Mucosa of rectum (tissue), 2 donors: ENCODE results near the gene LENG8.

Experiments
- H3K27ac ChIP-seq, 2 donors: one replicate each; pipeline ENCODE4 v1.7.0; 2013; ENCODE audit warnings: inconsistent platforms in 2 of 2, low read depth in 2 of 2, low read length in 2 of 2
- H3K27me3 ChIP-seq, 2 donors: one replicate each; pipeline ENCODE4 v1.7.0; 2013; ENCODE audit warnings: low read length in 2 of 2; ENCODE audit not compliant: control insufficient read depth in 2 of 2, insufficient read depth in 2 of 2
- H3K36me3 ChIP-seq, 2 donors: one replicate each; pipeline ENCODE4 v1.7.0; 2013; ENCODE audit warnings: low read length in 2 of 2; ENCODE audit not compliant: control insufficient read depth in 2 of 2, insufficient read depth in 2 of 2
- H3K4me1 ChIP-seq, 2 donors: one replicate each; pipeline ENCODE4 v1.7.0; 2013; ENCODE audit warnings: low read length in 2 of 2, mild to moderate bottlenecking in 1 of 2; ENCODE audit not compliant: control insufficient read depth in 2 of 2, insufficient read depth in 2 of 2
- H3K4me3 ChIP-seq, 2 donors: one replicate each; pipeline ENCODE4 v1.7.0; 2013; ENCODE audit warnings: low read length in 2 of 2
- H3K9ac ChIP-seq, 2 donors: one replicate each; pipeline ENCODE4 v1.7.0; 2013; ENCODE audit warnings: low read length in 2 of 2, low read depth in 1 of 2, mild to moderate bottlenecking in 1 of 2
- H3K9me3 ChIP-seq, 2 donors: one replicate each; pipeline ENCODE4 v1.7.0; 2013; ENCODE audit warnings: low read length in 2 of 2; ENCODE audit not compliant: control insufficient read depth in 2 of 2
- donor health status: healthy.
- donor health status: Normal muscosa, but diverticular disease.

LENG8 gene

DNA sequence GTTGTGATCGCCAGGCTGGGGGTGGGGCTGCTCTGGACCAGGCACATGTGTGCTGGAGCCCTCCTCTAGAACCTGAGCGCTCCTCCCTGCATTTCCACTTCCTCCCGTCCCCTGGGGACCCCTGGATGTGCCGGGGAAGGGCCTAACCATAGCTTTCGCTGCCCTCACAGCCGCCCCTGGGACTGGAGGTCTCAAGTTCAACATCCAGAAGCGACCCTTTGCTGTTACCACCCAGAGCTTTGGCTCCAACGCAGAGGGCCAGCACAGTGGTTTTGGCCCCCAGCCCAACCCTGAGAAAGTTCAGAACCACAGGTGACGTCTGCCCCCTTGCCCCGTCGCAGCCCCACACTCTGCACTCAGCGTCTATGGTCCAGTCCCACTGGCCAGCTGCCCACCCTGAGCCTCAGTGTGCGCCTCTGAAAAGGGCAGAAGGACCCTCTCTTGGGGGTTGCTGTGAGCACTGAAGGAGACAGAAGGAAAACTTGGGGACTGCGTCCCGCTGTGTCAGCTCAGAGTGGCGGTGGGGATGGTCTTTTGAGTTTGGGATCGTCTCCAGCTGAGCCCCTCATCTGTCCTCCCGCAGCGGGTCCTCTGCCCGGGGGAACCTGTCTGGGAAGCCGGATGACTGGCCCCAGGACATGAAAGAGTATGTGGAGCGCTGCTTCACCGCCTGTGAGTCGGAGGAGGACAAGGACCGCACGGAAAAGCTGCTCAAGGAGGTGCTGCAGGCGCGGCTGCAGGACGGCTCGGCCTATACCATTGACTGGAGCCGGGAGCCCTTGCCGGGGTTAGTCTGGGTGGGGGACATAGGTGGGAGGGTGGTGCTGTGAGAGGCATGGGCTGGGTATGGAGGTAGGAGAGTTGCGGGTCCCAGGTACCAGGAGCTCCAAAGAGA is 6.0 kb downstream of the LENG8 start:
- Histone ChIP-seq H3K9ac (no peak overlapping the region), H3K4me3 (no peak overlapping the region), H3K36me3 (peaks cover 81 to 90% of the 10 kb centered on the region in 2 donors), H3K27ac (no peak overlapping the region), H3K4me1 (peaks cover 13 to 19% of the 10 kb centered on the region in 2 donors), H3K9me3 (no peaks in the 10 kb centered on the region), H3K27me3 (no peaks in the 10 kb centered on the region)

DNA sequence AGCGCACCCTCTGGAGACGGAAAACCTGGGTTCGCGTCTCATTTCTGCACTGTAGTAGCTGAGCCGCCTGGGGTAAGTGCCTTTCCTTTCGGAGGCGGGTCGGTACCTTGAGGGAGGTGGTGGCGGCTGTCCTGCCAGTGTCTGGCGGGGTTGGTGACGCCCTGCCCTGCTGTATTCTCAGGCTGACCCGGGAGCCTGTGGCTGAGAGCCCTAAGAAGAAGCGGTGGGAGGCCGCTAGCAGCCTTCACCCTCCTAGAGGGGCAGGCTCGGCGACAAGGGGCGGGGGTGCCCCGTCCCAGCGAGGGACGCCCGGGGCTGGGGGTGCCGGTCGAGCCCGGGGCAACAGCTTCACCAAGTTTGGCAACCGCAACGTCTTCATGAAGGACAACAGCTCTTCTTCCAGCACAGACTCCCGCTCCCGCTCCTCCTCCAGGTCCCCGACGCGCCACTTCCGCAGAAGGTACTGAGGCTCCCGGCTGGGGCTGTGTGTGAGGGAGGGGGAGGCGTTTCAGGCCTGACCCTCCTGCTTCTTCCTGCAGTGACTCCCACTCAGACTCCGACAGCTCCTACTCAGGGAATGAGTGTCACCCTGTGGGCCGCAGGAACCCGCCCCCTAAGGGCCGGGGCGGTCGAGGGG is 6.9 kb downstream of the LENG8 start:
- no peaks in the 10 kb centered on the region for H3K27me3 ChIP-seq
- peaks cover 4 to 12% of the 10 kb centered on the region in 2 donors for H3K4me1 ChIP-seq
- H3K4me3 ChIP-seq, result no peak overlapping the region
- no peak overlapping the region for H3K27ac ChIP-seq
- no peaks in the 10 kb centered on the region for H3K9me3 ChIP-seq
- H3K9ac ChIP-seq, result no peak overlapping the region
- H3K36me3 ChIP-seq, result peaks cover 84 to 92% of the 10 kb centered on the region in 2 donors

DNA sequence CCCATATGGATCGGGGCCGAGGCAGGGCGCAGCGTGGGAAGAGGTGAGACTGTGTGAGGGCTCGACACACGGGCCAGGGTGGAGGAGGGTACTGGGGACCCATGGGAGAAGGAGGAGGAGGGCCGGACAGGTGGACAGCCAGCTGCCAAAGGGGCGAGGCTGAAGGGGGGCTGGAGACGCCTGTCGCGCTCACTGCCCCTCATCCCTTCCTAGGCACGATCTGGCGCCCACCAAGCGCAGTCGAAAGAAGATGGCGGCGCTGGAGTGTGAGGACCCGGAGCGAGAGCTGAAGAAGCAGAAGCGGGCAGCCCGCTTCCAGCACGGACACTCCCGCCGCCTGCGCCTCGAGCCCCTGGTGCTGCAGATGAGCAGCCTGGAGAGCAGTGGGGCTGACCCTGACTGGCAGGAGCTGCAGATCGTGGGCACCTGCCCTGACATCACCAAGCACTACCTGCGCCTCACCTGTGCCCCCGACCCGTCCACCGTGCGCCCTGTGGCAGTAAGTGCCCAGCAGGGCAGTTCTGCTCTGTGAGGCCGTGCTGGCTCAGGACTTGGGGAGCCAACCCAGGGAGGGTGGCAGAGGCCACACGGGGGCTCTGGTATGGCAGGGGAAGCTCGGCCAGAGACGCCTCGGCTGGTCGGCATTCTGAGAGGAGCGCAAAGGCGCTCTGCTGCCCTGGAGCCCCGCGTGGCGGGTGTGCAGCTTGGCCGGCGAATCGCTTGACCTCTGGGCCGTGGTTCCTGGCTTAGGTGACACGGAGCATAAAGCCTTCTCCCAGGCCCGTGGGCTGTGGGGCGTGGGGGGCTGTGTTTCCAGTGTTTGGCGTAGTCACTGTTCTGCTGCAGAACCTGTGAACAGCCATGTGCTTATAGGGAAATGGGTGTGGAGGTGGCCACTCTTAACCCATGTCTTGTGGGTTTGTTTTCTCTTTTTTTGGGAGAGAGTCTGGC is 7.7 kb downstream of the LENG8 start:
- Histone ChIP-seq H3K27me3 (no peaks in the 10 kb centered on the region), H3K9ac (no peak overlapping the region), H3K4me3 (no peak overlapping the region), H3K36me3 (peaks cover 87 to 90% of the 10 kb centered on the region in 2 donors), H3K27ac (no peak overlapping the region), H3K4me1 (peaks cover 8 to 12% of the 10 kb centered on the region in 2 donors), H3K9me3 (no peaks in the 10 kb centered on the region)

- Histone ChIP-seq H3K36me3 (peaks cover 74 to 77% of the 10 kb centered on the region in 2 donors), H3K9me3 (no peaks in the 10 kb centered on the region), H3K9ac (no peak overlapping the region)
Observed at GRCh38 chr19:54457773-54458647, 9.0 kb downstream of the LENG8 start.

GRCh38 chr19:54458648-54459281 is 9.8 kb downstream of the LENG8 start:
- Histone ChIP-seq H3K9ac (no peak overlapping the region), H3K27me3 (no peaks in the 10 kb centered on the region), H3K4me3 (no peak overlapping the region), H3K9me3 (no peaks in the 10 kb centered on the region), H3K4me1 (peaks cover 19 to 20% of the 10 kb centered on the region in 2 donors), H3K36me3 (peaks cover 66 to 69% of the 10 kb centered on the region in 2 donors), H3K27ac (no peak overlapping the region)

More at GRCh38 chr19:54457773-54458647, 9.0 kb downstream of the LENG8 start:
- H3K4me3 ChIP-seq, result no peak overlapping the region
- H3K27me3 ChIP-seq, result no peaks in the 10 kb centered on the region
- peaks cover 19 to 20% of the 10 kb centered on the region in 2 donors for H3K4me1 ChIP-seq
- no peak overlapping the region for H3K27ac ChIP-seq

DNA sequence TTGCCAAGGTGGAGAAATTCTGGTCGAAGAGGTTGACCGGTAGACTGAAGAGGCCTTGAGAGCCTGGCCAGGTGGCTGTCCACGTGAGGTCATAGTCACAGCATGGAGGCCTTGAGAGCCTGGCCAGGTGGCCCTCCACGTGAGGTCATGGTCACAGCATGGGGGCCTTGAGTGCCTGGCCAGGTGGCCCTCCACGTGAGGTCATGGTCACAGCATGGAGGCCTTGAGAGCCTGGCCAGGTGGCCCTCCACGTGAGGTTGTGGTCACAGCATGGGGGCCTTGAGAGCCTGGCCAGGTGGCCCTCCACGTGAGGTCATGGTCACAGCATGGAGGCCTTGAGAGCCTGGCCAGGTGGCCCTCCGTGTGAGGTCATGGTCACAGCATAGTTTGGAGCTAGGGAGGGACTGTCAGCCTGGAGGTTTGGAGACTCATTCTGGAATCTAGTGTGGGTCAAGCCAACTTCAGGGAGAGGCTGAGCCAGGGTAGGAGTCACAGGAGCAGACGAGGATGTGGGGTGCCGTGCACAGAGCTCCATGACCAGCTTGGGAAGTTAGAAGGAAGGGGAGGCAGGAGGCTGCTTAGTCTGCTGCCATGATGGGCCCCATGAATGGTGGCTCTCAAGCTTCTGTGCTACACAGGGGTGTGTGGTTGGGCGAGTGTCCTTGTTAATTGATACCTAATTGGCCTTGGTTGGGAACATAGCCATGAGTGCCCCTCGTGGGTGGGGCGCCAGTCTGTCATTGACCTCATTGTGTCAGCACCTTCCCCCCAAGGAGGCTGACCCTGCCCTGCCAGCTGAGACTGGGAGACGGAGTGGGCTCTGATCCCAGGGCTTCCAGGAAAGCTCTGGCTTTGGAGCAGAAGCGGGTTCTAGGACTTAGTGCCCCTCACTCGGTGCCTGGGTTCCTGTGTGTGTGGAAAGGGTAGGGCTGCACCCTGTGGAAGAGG is 10.6 kb downstream of the LENG8 start:
- H3K9me3 ChIP-seq, result no peaks in the 10 kb centered on the region
- peaks cover 59 to 61% of the 10 kb centered on the region in 2 donors for H3K36me3 ChIP-seq
- H3K9ac ChIP-seq, result no peak overlapping the region
- H3K4me1 ChIP-seq, result peaks cover 25 to 26% of the 10 kb centered on the region in 2 donors
- no peaks in the 10 kb centered on the region for H3K27me3 ChIP-seq
- no peak overlapping the region for H3K27ac ChIP-seq
- H3K4me3 ChIP-seq, result no peak overlapping the region

DNA sequence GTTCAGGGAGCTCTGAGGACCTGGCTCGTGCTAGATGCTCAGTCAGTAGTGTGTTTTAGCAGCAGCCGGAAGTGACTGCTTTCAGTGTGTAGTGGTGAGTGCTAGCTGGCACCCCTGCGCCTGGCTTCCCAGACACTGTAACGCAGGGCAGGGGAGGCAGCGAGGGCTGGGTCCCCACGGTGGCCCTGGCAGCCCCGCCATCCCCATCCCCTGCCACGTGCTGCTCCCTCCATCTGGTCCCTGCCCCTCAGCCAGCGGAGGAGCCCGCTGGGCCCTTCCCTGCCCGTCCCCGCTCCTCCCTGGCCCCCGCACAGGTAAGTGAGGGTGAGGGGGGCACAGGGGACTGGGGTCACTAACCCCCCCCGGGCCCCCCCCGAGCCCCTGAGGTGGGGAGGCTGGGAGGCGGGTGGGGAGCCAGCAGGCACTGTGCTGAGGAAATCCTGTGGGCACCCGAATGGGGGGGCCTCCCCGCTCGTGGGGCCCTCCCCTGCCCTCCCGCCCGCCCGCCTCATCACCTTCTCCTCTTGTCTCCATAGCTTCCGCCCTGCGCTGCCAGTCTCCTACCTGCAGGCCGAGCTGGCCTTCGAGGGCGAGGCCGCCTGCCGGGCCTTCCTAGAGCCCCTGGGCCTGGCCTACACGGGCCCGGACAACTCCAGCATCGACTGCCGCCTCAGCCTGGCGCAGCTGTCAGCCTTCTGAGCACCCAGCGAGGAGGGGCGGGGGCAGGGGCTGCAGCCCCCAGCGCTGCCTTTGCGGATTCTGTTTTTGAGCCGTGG is 11.4 kb downstream of the LENG8 start:
- H3K27me3 ChIP-seq, result no peaks in the 10 kb centered on the region
- peaks cover 29 to 30% of the 10 kb centered on the region in 2 donors for H3K4me1 ChIP-seq
- H3K36me3 ChIP-seq, result peaks cover 50 to 53% of the 10 kb centered on the region in 2 donors
- H3K27ac ChIP-seq, result no peak overlapping the region
- H3K4me3 ChIP-seq, result no peak overlapping the region
- H3K9me3 ChIP-seq, result no peaks in the 10 kb centered on the region
- no peak overlapping the region for H3K9ac ChIP-seq

GRCh38 chr19:54461210-54461609 is 12.2 kb downstream of the LENG8 start:
- H3K27me3 ChIP-seq, result no peaks in the 10 kb centered on the region
- H3K9ac ChIP-seq, result no peak overlapping the region
- peaks cover 45 to 46% of the 10 kb centered on the region in 2 donors for H3K36me3 ChIP-seq
- H3K9me3 ChIP-seq, result no peaks in the 10 kb centered on the region
- H3K4me3 ChIP-seq, result peak overlapping the region in 1 of 2 donors; percentile 41
- H3K27ac ChIP-seq, result peak overlapping the region; percentile 32 to 37
- H3K4me1 ChIP-seq, result peaks cover 32 to 36% of the 10 kb centered on the region in 2 donors
